ENCODE measurements around the gene KCTD14. TPM values are rescaled to one million over a fixed set of nuclear protein-coding genes. Genes with fewer than 3 reads are reported as not detected.

The KCTD14 gene
- total and polyA plus RNA-seq, 9 of the 15 experiments (the other 6 are each of a cell fraction or from before 2014, with no cell fraction given) = 0.04 to 0.30 (median 0.11) TPM; not detected in 2

GRCh38 chr11:78045851-78046485 is 22.9 kb upstream of the KCTD14 start (continued):
- peak; percentile 25 to 59; a peak in 2 of 4 replicates for TF ChIP-seq MNT (conservative IDR thresholded peaks at IDR 0.05)
- TF ChIP-seq GTF2E2 (tag; IDR thresholded peaks at IDR 0.05) = no peak
- peak; percentile 15 for TF ChIP-seq MEIS2 (IDR thresholded peaks at IDR 0.05; ENCODE audit: partially characterized antibody)
- TF ChIP-seq ZNF444 (CRISPR knock-in tag; IDR thresholded peaks at IDR 0.05) = no peak
- peak; percentile 60 for TF ChIP-seq JUND (IDR thresholded peaks at IDR 0.05; ENCODE audit: borderline replicate concordance, low read depth, low read length)
- peak; percentile 50; the same call in 1 of the 3 replicates for TF ChIP-seq JUND (tag; IDR thresholded peaks at IDR 0.05; ENCODE audit: borderline replicate concordance, low read depth, low read length)
- TF ChIP-seq ZFPM2 (CRISPR knock-in tag; IDR thresholded peaks at IDR 0.05) = no peak
- TF ChIP-seq RAD21 (CRISPR knock-in tag; conservative IDR thresholded peaks at IDR 0.05 in 1 of 2, IDR thresholded peaks at IDR 0.05 in 1 of 2) = peak; percentile 87 to 96
- peak; percentile 60; the same call in 1 of the 2 replicates for TF ChIP-seq SMAD4 (CRISPR knock-in tag; conservative IDR thresholded peaks at IDR 0.05)
- peak; percentile 32; the same call in 1 of the 2 replicates for TF ChIP-seq TCF7L2 (IDR thresholded peaks at IDR 0.05; ENCODE audit: low read depth, low read length)
- no peak for TF ChIP-seq EZH2 (IDR thresholded peaks at IDR 0.05; ENCODE audit: borderline replicate concordance, low read depth, low read length)
- TF ChIP-seq ZBTB49 (CRISPR knock-in tag; IDR thresholded peaks at IDR 0.05; ENCODE audit: borderline replicate concordance) = no peak
- TF ChIP-seq HMGN3 (IDR thresholded peaks at IDR 0.05; ENCODE audit: borderline replicate concordance, extremely low read depth, insufficient read length, low read depth, low read length) = peak; percentile 90
- peak; percentile 29; the same call in 1 of the 2 replicates for TF ChIP-seq MTA3 (IDR thresholded peaks at IDR 0.05; ENCODE audit: borderline replicate concordance)
- TF ChIP-seq ZBTB11 (CRISPR knock-in tag; IDR thresholded peaks at IDR 0.05) = peak in 1 of 3 experiments; percentile 55; a peak in 1 of 6 replicates
- TF ChIP-seq ETV5 (CRISPR knock-in tag; IDR thresholded peaks at IDR 0.05; ENCODE audit: low read depth) = peak; percentile 45; the same call in 1 of the 2 replicates
- peak in 1 of 2 experiments; percentile 64; a peak in 1 of 3 replicates for TF ChIP-seq CBX3 (IDR thresholded peaks at IDR 0.05; ENCODE audit: borderline replicate concordance in 1 of 2, low read length in 2 of 2)
